HL-60 (cell line): ENCODE measurements around the gene SCUBE1.

Source experiments
- TF ChIP-seq, protein P1 (sequence below): IDR thresholded peaks from one replicate; pipeline ENCODE4 v1.5.1; 2011; ENCODE audit warnings: low read length, control low read depth, inconsistent platforms; ENCODE audit not compliant: insufficient read depth
- TF ChIP-seq, protein P2 (sequence below): IDR thresholded peaks from 2 replicates; pipeline ENCODE4 v1.6.1; 2012; ENCODE audit warnings: low read depth; ENCODE audit not compliant: insufficient replicate concordance

- TF ChIP-seq, protein P1, sequence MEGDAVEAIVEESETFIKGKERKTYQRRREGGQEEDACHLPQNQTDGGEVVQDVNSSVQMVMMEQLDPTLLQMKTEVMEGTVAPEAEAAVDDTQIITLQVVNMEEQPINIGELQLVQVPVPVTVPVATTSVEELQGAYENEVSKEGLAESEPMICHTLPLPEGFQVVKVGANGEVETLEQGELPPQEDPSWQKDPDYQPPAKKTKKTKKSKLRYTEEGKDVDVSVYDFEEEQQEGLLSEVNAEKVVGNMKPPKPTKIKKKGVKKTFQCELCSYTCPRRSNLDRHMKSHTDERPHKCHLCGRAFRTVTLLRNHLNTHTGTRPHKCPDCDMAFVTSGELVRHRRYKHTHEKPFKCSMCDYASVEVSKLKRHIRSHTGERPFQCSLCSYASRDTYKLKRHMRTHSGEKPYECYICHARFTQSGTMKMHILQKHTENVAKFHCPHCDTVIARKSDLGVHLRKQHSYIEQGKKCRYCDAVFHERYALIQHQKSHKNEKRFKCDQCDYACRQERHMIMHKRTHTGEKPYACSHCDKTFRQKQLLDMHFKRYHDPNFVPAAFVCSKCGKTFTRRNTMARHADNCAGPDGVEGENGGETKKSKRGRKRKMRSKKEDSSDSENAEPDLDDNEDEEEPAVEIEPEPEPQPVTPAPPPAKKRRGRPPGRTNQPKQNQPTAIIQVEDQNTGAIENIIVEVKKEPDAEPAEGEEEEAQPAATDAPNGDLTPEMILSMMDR = no peak
- TF ChIP-seq, protein P2, sequence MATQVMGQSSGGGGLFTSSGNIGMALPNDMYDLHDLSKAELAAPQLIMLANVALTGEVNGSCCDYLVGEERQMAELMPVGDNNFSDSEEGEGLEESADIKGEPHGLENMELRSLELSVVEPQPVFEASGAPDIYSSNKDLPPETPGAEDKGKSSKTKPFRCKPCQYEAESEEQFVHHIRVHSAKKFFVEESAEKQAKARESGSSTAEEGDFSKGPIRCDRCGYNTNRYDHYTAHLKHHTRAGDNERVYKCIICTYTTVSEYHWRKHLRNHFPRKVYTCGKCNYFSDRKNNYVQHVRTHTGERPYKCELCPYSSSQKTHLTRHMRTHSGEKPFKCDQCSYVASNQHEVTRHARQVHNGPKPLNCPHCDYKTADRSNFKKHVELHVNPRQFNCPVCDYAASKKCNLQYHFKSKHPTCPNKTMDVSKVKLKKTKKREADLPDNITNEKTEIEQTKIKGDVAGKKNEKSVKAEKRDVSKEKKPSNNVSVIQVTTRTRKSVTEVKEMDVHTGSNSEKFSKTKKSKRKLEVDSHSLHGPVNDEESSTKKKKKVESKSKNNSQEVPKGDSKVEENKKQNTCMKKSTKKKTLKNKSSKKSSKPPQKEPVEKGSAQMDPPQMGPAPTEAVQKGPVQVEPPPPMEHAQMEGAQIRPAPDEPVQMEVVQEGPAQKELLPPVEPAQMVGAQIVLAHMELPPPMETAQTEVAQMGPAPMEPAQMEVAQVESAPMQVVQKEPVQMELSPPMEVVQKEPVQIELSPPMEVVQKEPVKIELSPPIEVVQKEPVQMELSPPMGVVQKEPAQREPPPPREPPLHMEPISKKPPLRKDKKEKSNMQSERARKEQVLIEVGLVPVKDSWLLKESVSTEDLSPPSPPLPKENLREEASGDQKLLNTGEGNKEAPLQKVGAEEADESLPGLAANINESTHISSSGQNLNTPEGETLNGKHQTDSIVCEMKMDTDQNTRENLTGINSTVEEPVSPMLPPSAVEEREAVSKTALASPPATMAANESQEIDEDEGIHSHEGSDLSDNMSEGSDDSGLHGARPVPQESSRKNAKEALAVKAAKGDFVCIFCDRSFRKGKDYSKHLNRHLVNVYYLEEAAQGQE = no peak
Measured at GRCh38 chr22:43341565-43341964, 1.6 kb downstream of the SCUBE1 start.
